HEK293 (cell line): Measurements from ENCODE around the gene RLF.
A peak's percentile ranks its signal among the peaks of the same experiment; 100 is the strongest.

Experiments
- FEZF1 ChIP-seq: fragments of 450-650 bp; formaldehyde crosslinking; IDR thresholded peaks from 2 replicates; pipeline ENCODE4 v1.5.1; 2016; ENCODE audit warnings: missing biosample characterization, missing genetic modification characterization
- HOXD13 ChIP-seq: sonication (generic); formaldehyde crosslinking; IDR thresholded peaks from 2 replicates; pipeline ENCODE4 v1.8.0; 2022; ENCODE audit warnings: missing genetic modification reagents, borderline replicate concordance
- MYNN ChIP-seq: fragments of 450-650 bp; formaldehyde crosslinking; IDR thresholded peaks from 2 replicates; pipeline ENCODE4 v1.5.1; 2016; ENCODE audit warnings: missing biosample characterization, missing genetic modification characterization, borderline replicate concordance
- SCRT1 ChIP-seq: fragments of 450-650 bp; formaldehyde crosslinking; IDR thresholded peaks from 2 replicates; pipeline ENCODE4 v1.5.1; 2016; ENCODE audit warnings: missing biosample characterization, missing genetic modification characterization, borderline replicate concordance
- TRIM28 ChIP-seq: IDR thresholded peaks from 2 replicates; pipeline ENCODE4 v1.6.1; 2011; ENCODE audit warnings: low read length, control low read depth, borderline replicate concordance
- YY2 ChIP-seq: fragments of 450-650 bp; formaldehyde crosslinking; IDR thresholded peaks from 2 replicates; pipeline ENCODE4 v1.5.1; 2016; ENCODE audit warnings: missing biosample characterization, missing genetic modification characterization
- ZBTB1 ChIP-seq: fragments of 450-650 bp; formaldehyde crosslinking; IDR thresholded peaks from 2 replicates; pipeline ENCODE4 v1.5.1; 2016; ENCODE audit warnings: missing biosample characterization, missing genetic modification characterization
- ZBTB44 ChIP-seq: fragments of 450-650 bp; IDR thresholded peaks from 2 replicates; pipeline ENCODE4 v1.5.1; 2018; ENCODE audit warnings: missing biosample characterization, mild to moderate bottlenecking, missing genetic modification characterization
- ZBTB8A ChIP-seq: fragments of 450-650 bp; formaldehyde crosslinking; IDR thresholded peaks from 2 replicates; pipeline ENCODE4 v1.5.1; 2016; ENCODE audit warnings: missing biosample characterization, missing genetic modification characterization
- ZNF10 ChIP-seq: fragments of 450-650 bp; formaldehyde crosslinking; IDR thresholded peaks from 2 replicates; pipeline ENCODE4 v1.5.1; 2017; ENCODE audit warnings: missing biosample characterization, missing genetic modification characterization
- ZNF133 ChIP-seq: fragments of 450-650 bp; formaldehyde crosslinking; IDR thresholded peaks from 2 replicates; pipeline ENCODE4 v1.5.1; 2016; ENCODE audit warnings: missing biosample characterization, missing genetic modification characterization
- ZNF19 ChIP-seq: fragments of 450-650 bp; formaldehyde crosslinking; IDR thresholded peaks from 2 replicates; pipeline ENCODE4; 2016; ENCODE audit warnings: missing biosample characterization, missing genetic modification characterization, low read depth
- ZNF274 ChIP-seq, 2 experiments: fragments of 200-500 bp in 1 of 2; fragments of 450-650 bp in 1 of 2; sonication (Bioruptor generic) in 1 of 2; formaldehyde crosslinking in 1 of 2; IDR thresholded peaks; 2 replicates each; pipeline versions ENCODE4 v1.5.1 to v1.6.1; 2014 to 2016; ENCODE audit warnings: borderline replicate concordance in 1 of 2, inconsistent platforms in 1 of 2, low read length in 1 of 2, missing biosample characterization in 1 of 2, missing genetic modification characterization in 1 of 2
- ZNF391 ChIP-seq: fragments of 450-650 bp; formaldehyde crosslinking; IDR thresholded peaks from 2 replicates; pipeline ENCODE4 v1.5.1; 2016; ENCODE audit warnings: low read depth, missing biosample characterization, missing genetic modification characterization, borderline replicate concordance
- ZNF433 ChIP-seq: fragments of 450-650 bp; formaldehyde crosslinking; IDR thresholded peaks from 2 replicates; pipeline ENCODE4 v1.5.1; 2016; ENCODE audit warnings: missing biosample characterization, missing genetic modification characterization, low read depth
- ZNF521 ChIP-seq: fragments of 450-650 bp; formaldehyde crosslinking; IDR thresholded peaks from 2 replicates; pipeline ENCODE4 v1.5.1; 2017; ENCODE audit warnings: missing biosample characterization, mild to moderate bottlenecking, missing genetic modification characterization
- ZNF571 ChIP-seq: fragments of 450-650 bp; formaldehyde crosslinking; IDR thresholded peaks from 2 replicates; pipeline ENCODE4 v1.5.0; 2017; ENCODE audit warnings: missing biosample characterization, missing genetic modification characterization
- ZNF600 ChIP-seq: fragments of 450-650 bp; formaldehyde crosslinking; IDR thresholded peaks from 2 replicates; pipeline ENCODE4 v1.5.1; 2016; ENCODE audit warnings: missing biosample characterization, missing genetic modification characterization
- ZNF626 ChIP-seq: fragments of 450-650 bp; sonication (Bioruptor Pico); formaldehyde crosslinking; IDR thresholded peaks from 2 replicates; pipeline ENCODE4 v1.5.1; 2018; ENCODE audit warnings: missing biosample characterization, missing genetic modification characterization, inconsistent platforms
- ZNF658 ChIP-seq: fragments of 450-650 bp; formaldehyde crosslinking; IDR thresholded peaks from 2 replicates; pipeline ENCODE4; 2016; ENCODE audit warnings: missing biosample characterization, missing genetic modification characterization
- ZNF677 ChIP-seq: fragments of 450-650 bp; IDR thresholded peaks from 2 replicates; pipeline ENCODE4 v1.5.0; 2018; ENCODE audit warnings: missing biosample characterization, mild to moderate bottlenecking, missing genetic modification characterization, moderate library complexity
- ZNF747 ChIP-seq: fragments of 450-650 bp; formaldehyde crosslinking; IDR thresholded peaks from 2 replicates; pipeline ENCODE4 v1.5.1; 2016; ENCODE audit warnings: missing biosample characterization, missing genetic modification characterization
- ZNF776 ChIP-seq: fragments of 450-650 bp; formaldehyde crosslinking; IDR thresholded peaks from 2 replicates; pipeline ENCODE4 v1.5.0; 2017; ENCODE audit warnings: missing biosample characterization, missing genetic modification characterization, borderline replicate concordance
- ZNF830 ChIP-seq: fragments of 450-650 bp; IDR thresholded peaks from 2 replicates; pipeline ENCODE4 v1.5.0; 2018; ENCODE audit warnings: missing biosample characterization, missing genetic modification characterization, low read depth, mild to moderate bottlenecking, moderate library complexity
- ZNF843 ChIP-seq: fragments of 450-650 bp; formaldehyde crosslinking; IDR thresholded peaks from 2 replicates; pipeline ENCODE4 v1.5.1; 2016; ENCODE audit warnings: missing biosample characterization, missing genetic modification characterization
- ZSCAN16 ChIP-seq: fragments of 450-650 bp; formaldehyde crosslinking; IDR thresholded peaks from 2 replicates; pipeline ENCODE4 v1.5.1; 2016; ENCODE audit warnings: missing biosample characterization, missing genetic modification characterization
- ZSCAN5A ChIP-seq: fragments of 450-650 bp; formaldehyde crosslinking; IDR thresholded peaks from 2 replicates; pipeline ENCODE4 v1.5.1; 2016; ENCODE audit warnings: missing biosample characterization, missing genetic modification characterization
- TF ChIP-seq, protein P1 (sequence below): fragments of 450-650 bp; formaldehyde crosslinking; conservative IDR thresholded peaks from 2 replicates; pipeline ENCODE4 v1.5.1; 2016; ENCODE audit warnings: low read depth, missing biosample characterization, missing genetic modification characterization
- TF ChIP-seq, protein P2 (sequence below): fragments of 450-650 bp; formaldehyde crosslinking; IDR thresholded peaks from 2 replicates; pipeline ENCODE4 v1.5.1; 2016; ENCODE audit warnings: missing biosample characterization, missing genetic modification characterization
- TF ChIP-seq, protein P3 (sequence below): fragments of 450-650 bp; formaldehyde crosslinking; IDR thresholded peaks from 2 replicates; pipeline ENCODE4 v1.5.1; 2017; ENCODE audit warnings: missing biosample characterization, missing genetic modification characterization

The RLF gene

DNA sequence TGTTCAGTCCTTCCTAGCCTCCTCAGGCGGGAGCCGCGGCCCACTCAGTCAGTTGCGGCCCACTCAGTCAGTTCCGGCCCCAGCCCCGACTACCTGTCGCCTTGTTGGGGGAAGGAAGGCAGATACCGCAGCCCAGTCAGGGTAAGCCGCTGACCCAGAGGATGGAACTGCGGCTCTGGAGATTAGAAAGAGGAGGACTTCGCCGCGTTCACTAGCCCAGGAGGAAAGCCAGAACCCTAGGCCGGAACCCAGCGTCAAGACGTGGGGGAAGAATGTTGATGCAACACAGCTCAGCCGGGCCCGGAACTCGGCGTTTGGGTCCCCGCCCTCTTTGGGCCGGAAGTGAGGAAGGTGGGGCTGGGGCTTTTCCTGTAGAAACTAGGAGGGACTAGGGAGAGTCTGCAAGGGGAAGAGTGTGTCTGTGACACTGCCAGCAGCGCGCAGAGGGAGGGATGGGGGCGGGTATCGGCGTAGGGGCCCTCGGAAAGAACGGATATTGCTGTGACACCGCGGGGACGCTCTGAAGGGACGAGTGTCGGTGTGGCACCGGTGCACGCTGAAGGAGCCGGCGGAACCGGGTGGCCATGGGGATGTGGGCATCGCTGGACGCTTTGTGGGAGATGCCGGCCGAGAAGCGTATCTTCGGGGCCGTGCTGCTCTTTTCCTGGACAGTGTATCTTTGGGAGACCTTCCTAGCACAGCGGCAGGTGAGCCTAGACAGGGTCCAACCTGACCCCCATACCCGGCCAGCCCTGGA lies 96.7 kb downstream of the RLF start, which contains the start of gene ZMPSTE24 (continued):
- TF ChIP-seq ZSCAN16 (tag by site-specific recombination) (no peak), ZNF521 (tag by site-specific recombination) (no peak), FEZF1 (peak; percentile 70), ZBTB8A (tag by site-specific recombination) (peak; percentile 74; the same call in 1 of the 2 replicates), ZNF658 (tag by site-specific recombination) (no peak), ZBTB1 (peak; percentile 82), ZNF19 (no peak), ZNF433 (tag by site-specific recombination) (peak; percentile 4; the same call in 1 of the 2 replicates), ZNF10 (peak; percentile 61), ZNF843 (tag by site-specific recombination) (peak; percentile 86), ZNF677 (tag by site-specific recombination) (no peak), ZNF274 (IDR thresholded peaks at IDR 0.05; ENCODE audit: low read length) (no peak), ZNF274 (tag by site-specific recombination; IDR thresholded peaks at IDR 0.05; ENCODE audit: borderline replicate concordance) (no peak), ZNF830 (tag by site-specific recombination) (no peak), ZNF571 (tag by site-specific recombination) (no peak), HOXD13 (CRISPR knock-in tag) (peak; percentile 66; the same call in 1 of the 2 replicates), YY2 (tag by site-specific recombination) (peak; percentile 87), ZNF600 (tag by site-specific recombination) (peak; percentile 99), ZSCAN5A (tag by site-specific recombination) (peak; percentile 100), ZBTB44 (tag by site-specific recombination) (peak; percentile 84), TRIM28 (peak; percentile 96), ZNF626 (tag by site-specific recombination) (no peak), ZNF391 (tag by site-specific recombination) (peak; percentile 99), ZNF133 (tag by site-specific recombination) (no peak), MYNN (tag by site-specific recombination) (peak; percentile 87; the same call in 1 of the 2 replicates), ZNF747 (tag by site-specific recombination) (no peak), SCRT1 (peak; percentile 62; the same call in 1 of the 2 replicates), ZNF776 (tag by site-specific recombination) (no peak)
- TF ChIP-seq, protein P1, sequence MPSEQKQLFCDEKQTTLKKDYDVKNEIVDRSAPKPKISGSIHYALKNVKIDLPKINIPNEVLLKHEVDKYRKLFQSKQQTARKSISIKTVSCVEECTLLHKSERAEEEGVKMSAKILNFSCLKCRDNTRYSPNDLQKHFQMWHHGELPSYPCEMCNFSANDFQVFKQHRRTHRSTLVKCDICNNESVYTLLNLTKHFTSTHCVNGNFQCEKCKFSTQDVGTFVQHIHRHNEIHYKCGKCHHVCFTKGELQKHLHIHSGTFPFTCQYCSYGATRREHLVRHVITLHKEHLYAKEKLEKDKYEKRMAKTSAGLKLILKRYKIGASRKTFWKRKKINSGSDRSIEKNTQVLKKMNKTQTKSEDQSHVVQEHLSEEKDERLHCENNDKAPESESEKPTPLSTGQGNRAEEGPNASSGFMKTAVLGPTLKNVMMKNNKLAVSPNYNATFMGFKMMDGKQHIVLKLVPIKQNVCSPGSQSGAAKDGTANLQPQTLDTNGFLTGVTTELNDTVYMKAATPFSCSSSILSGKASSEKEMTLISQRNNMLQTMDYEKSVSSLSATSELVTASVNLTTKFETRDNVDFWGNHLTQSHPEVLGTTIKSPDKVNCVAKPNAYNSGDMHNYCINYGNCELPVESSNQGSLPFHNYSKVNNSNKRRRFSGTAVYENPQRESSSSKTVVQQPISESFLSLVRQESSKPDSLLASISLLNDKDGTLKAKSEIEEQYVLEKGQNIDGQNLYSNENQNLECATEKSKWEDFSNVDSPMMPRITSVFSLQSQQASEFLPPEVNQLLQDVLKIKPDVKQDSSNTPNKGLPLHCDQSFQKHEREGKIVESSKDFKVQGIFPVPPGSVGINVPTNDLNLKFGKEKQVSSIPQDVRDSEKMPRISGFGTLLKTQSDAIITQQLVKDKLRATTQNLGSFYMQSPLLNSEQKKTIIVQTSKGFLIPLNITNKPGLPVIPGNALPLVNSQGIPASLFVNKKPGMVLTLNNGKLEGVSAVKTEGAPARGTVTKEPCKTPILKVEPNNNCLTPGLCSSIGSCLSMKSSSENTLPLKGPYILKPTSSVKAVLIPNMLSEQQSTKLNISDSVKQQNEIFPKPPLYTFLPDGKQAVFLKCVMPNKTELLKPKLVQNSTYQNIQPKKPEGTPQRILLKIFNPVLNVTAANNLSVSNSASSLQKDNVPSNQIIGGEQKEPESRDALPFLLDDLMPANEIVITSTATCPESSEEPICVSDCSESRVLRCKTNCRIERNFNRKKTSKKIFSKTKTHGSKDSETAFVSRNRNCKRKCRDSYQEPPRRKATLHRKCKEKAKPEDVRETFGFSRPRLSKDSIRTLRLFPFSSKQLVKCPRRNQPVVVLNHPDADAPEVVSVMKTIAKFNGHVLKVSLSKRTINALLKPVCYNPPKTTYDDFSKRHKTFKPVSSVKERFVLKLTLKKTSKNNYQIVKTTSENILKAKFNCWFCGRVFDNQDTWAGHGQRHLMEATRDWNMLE (tag by site-specific recombination): peak; percentile 95
- TF ChIP-seq, protein P2, sequence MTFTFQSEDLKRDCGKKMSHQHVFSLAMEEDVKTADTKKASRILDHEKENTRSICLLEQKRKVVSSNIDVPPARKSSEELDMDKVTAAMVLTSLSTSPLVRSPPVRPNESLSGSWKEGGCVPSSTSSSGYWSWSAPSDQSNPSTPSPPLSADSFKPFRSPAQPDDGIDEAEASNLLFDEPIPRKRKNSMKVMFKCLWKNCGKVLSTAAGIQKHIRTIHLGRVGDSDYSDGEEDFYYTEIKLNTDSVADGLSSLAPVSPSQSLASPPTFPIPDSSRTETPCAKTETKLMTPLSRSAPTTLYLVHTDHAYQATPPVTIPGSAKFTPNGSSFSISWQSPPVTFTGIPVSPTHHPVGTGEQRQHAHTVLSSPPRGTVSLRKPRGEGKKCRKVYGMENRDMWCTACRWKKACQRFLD (tag by site-specific recombination): peak; percentile 95
- TF ChIP-seq, protein P3, sequence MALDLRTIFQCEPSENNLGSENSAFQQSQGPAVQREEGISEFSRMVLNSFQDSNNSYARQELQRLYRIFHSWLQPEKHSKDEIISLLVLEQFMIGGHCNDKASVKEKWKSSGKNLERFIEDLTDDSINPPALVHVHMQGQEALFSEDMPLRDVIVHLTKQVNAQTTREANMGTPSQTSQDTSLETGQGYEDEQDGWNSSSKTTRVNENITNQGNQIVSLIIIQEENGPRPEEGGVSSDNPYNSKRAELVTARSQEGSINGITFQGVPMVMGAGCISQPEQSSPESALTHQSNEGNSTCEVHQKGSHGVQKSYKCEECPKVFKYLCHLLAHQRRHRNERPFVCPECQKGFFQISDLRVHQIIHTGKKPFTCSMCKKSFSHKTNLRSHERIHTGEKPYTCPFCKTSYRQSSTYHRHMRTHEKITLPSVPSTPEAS: peak; percentile 83
